ENCODE measurements around the gene KRTAP10-2.

DNA sequence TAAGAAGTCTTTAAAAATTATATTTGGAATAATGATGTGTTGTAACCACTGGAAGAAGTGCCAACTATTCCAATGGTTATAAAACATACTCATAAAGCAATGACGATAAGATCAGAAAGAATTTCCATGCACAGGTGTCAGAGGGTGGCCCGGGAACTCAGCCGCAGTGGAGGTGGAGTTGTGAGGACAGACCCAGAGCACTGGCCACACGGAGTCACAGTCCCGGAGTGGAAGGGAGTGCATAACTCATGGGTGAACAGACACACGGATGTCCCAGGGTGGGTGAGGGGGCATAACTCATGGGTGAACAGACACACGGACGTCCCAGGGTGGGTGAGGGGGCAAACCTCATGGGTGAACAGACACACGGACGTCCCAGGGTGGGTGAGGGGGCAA lies 24.7 kb upstream of the KRTAP10-2 start:
- TF ChIP-seq EZH2 (IDR thresholded peaks at IDR 0.05; ENCODE audit: borderline replicate concordance, low read length): no peak
- TF ChIP-seq, protein P1, sequence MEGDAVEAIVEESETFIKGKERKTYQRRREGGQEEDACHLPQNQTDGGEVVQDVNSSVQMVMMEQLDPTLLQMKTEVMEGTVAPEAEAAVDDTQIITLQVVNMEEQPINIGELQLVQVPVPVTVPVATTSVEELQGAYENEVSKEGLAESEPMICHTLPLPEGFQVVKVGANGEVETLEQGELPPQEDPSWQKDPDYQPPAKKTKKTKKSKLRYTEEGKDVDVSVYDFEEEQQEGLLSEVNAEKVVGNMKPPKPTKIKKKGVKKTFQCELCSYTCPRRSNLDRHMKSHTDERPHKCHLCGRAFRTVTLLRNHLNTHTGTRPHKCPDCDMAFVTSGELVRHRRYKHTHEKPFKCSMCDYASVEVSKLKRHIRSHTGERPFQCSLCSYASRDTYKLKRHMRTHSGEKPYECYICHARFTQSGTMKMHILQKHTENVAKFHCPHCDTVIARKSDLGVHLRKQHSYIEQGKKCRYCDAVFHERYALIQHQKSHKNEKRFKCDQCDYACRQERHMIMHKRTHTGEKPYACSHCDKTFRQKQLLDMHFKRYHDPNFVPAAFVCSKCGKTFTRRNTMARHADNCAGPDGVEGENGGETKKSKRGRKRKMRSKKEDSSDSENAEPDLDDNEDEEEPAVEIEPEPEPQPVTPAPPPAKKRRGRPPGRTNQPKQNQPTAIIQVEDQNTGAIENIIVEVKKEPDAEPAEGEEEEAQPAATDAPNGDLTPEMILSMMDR (conservative IDR thresholded peaks at IDR 0.05 in 1 of 2, IDR thresholded peaks at IDR 0.05 in 1 of 2; ENCODE audit: extremely low read depth in 1 of 2, insufficient read depth in 1 of 2, low read depth in 1 of 2, low read length in 2 of 2): no peak

Measured in mammary epithelial cell (primary cell).